22Rv1 (cell line): ENCODE measurements around the gene TOP1.

ENCODE experiments used
- ZFX ChIP-seq: fragments of 450-650 bp; IDR thresholded peaks from 2 replicates; pipeline ENCODE4 v1.6.1; 2017; ENCODE audit warnings: antibody characterized with exemption, borderline replicate concordance
- TF ChIP-seq, protein P1 (sequence below): fragments of 450-650 bp; IDR thresholded peaks from 2 replicates; pipeline ENCODE4 v1.5.1; 2017; ENCODE audit warnings: mild to moderate bottlenecking

DNA sequence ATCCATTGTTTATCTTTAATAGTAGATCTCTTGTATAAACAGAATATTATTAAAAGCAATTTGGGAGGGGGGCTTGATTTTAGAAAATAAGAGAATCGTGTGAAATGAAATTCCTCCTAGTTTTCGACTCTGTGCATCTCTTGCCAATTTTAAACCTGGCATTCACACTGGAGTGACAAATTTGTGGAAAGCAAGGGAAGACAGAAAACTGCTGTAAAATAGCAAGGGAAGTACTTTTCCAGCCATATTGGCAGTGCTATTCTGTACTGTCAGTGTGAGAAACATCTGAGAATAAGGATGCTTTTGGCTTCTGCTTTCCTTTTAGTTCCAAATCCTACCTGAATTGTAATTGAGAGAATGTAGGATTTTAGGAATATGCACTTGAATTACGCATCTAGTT lies 40.2 kb downstream of the TOP1 start:
- TF ChIP-seq, protein P1, sequence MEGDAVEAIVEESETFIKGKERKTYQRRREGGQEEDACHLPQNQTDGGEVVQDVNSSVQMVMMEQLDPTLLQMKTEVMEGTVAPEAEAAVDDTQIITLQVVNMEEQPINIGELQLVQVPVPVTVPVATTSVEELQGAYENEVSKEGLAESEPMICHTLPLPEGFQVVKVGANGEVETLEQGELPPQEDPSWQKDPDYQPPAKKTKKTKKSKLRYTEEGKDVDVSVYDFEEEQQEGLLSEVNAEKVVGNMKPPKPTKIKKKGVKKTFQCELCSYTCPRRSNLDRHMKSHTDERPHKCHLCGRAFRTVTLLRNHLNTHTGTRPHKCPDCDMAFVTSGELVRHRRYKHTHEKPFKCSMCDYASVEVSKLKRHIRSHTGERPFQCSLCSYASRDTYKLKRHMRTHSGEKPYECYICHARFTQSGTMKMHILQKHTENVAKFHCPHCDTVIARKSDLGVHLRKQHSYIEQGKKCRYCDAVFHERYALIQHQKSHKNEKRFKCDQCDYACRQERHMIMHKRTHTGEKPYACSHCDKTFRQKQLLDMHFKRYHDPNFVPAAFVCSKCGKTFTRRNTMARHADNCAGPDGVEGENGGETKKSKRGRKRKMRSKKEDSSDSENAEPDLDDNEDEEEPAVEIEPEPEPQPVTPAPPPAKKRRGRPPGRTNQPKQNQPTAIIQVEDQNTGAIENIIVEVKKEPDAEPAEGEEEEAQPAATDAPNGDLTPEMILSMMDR, result no peak
- TF ChIP-seq ZFX, result no peak
